Activated T-helper 2 cell treated with anti-CD3 and anti-CD28 coated beads, Interferon-gamma antibody, Interleukin-2, Interleukin-4, amounts not matched to agents 10 μg/mL and 5 μg/mL and 100 μg/mL, durations not matched to agents 14 hours and 24 hours and 36 hours (primary cell): ENCODE measurements around the gene RAPGEF5. TPM values are rescaled to one million over a fixed set of nuclear protein-coding genes. Genes with fewer than 3 reads are reported as not detected.

ENCODE experiments used
- DNase-seq: peaks from one replicate; pipeline ENCODE4 v3.0.0; 2021; ENCODE audit warnings: low spot score
- H3K27ac Mint-ChIP-seq: one replicate; pipeline ENCODE4 v1.8.0; 2021; ENCODE audit warnings: mixed read lengths
- H3K27me3 Mint-ChIP-seq: one replicate; pipeline ENCODE4 v1.8.0; 2021; ENCODE audit warnings: low read depth, mixed read lengths
- H3K36me3 Mint-ChIP-seq: one replicate; pipeline ENCODE4 v1.8.0; 2021; ENCODE audit warnings: low read depth, mixed read lengths
- H3K4me1 Mint-ChIP-seq: one replicate; pipeline ENCODE4 v1.8.0; 2021; ENCODE audit warnings: low read depth, mixed read lengths
- H3K4me3 Mint-ChIP-seq: one replicate; pipeline ENCODE4 v1.8.0; 2021; ENCODE audit warnings: low read depth, mild to moderate bottlenecking, moderate library complexity, mixed read lengths
- H3K9me3 Mint-ChIP-seq: one replicate; pipeline ENCODE4 v1.8.0; 2021; ENCODE audit warnings: mixed read lengths
- intact Hi-C: fragments of 100-400 bp; cut with micrococcal nuclease; formaldehyde crosslinking; loops from one replicate; pipeline ENCODE4 v1.15.1; 2023
- total RNA-seq: library from RNA; stranded (reverse); gene quantifications from 2 replicates; pipeline ENCODE4 v1.2.3, GENCODE V29; 2022

Gene RAPGEF5
- total RNA-seq, 1 donor from 2014 or later, result 0.82 TPM

DNA sequence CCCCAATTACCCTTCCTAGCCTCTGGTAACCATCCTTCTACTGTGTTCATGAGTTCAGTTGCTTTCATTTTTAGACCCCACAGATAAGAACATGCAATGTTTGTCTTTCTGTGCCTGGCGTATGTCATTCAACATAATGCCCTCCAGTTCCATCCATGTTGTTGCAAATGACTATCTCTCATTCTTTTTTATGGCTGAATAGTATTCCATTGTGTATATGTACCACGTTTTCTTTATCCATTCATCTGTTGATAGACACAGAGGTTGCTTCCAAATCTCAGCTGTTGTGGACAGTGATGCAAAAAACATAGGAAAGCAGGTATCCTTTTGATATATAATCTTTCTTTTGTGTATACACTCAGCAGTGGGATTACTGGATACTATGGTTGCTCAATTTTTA lies 51.2 kb downstream of the RAPGEF5 start:
- H3K4me3 Mint-ChIP-seq, result no peak overlapping the region
- intact Hi-C loops, result no loop called here
- H3K27me3 Mint-ChIP-seq, result peaks cover 8% of the 10 kb centered on the region
- no peaks in the 10 kb centered on the region for H3K36me3 Mint-ChIP-seq
- H3K9me3 Mint-ChIP-seq, result no peaks in the 10 kb centered on the region
- H3K27ac Mint-ChIP-seq, result no peak overlapping the region
- no peaks in the 10 kb centered on the region for H3K4me1 Mint-ChIP-seq
- DNase-seq, result no peak

DNA sequence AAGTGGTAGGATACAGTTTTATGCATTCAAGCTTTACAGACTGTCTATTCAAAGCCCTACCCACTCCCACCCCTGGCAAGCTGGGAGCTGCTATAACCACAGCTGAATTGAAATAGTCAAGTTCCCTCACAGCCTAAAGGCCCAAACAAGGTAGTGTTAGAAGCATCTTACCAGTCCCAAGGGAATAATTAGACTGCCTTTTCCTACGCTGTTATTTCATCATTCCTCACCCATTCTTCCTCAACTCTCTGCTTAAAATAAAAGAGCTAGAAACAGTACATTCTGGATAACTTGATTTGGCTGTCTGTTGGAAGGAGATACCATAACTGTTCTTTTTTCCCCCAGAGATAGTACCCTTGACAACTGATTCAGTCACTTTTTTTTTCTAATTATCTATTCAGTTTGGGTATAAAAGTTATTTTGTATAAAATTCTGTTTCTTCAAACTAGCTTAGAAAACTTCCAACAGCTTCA lies 54.0 kb downstream of the RAPGEF5 start:
- no peaks in the 10 kb centered on the region for H3K9me3 Mint-ChIP-seq
- H3K4me1 Mint-ChIP-seq, result no peaks in the 10 kb centered on the region
- H3K36me3 Mint-ChIP-seq, result no peaks in the 10 kb centered on the region
- H3K27ac Mint-ChIP-seq, result no peak overlapping the region
- H3K4me3 Mint-ChIP-seq, result no peak overlapping the region
- H3K27me3 Mint-ChIP-seq, result peaks cover 17% of the 10 kb centered on the region
- intact Hi-C loops, result no loop called here
- DNase-seq, result no peak

DNA sequence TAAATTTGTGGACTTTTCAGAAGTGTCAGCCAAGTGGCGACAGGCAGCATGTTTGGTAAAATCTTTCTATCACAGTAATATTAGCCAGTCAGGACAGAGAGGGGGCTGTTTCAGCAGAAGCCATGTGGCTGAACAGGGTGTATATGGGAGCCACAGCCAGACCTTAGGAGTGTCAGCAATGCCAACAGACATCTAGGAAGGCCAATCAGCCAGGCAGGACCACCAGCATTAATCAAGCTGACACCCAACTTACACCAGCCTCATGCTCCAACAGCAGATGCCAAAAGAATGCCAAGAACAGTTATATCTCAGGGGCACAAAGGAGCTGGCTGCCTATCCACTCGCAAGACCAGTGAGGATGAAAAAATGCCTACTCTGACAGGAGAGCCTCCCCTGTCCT lies 54.8 kb downstream of the RAPGEF5 start:
- Mint-ChIP-seq H3K27me3 (peaks cover 20% of the 10 kb centered on the region), H3K4me1 (no peaks in the 10 kb centered on the region), H3K36me3 (no peaks in the 10 kb centered on the region), H3K9me3 (no peaks in the 10 kb centered on the region), H3K27ac (no peak overlapping the region), H3K4me3 (no peak overlapping the region)
- intact Hi-C loops, result no loop called here
- no peak for DNase-seq

DNA sequence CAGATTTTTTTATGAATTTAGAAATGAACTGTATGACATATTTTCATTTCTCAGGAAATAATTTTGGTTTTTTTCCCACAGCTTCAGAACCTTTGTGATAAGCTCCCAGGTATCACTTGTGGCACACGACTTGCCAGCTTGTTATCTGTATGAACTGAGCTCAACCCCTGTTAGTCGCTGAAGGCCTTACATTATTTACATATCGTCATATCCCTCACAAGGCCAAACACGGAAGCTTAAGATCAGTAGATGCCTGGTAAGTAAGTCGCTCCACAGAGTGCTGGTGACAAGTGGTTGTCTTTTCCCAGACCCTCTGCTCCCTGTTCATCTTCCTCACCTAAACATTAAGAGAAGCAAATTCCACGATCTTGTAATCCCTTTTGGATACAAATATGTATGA lies 55.2 kb downstream of the RAPGEF5 start:
- Mint-ChIP-seq H3K9me3 (no peaks in the 10 kb centered on the region), H3K27me3 (peaks cover 20% of the 10 kb centered on the region), H3K4me3 (no peak overlapping the region), H3K36me3 (no peaks in the 10 kb centered on the region), H3K27ac (no peak overlapping the region), H3K4me1 (no peaks in the 10 kb centered on the region)
- intact Hi-C loops, result no loop called here
- DNase-seq, result no peak

DNA sequence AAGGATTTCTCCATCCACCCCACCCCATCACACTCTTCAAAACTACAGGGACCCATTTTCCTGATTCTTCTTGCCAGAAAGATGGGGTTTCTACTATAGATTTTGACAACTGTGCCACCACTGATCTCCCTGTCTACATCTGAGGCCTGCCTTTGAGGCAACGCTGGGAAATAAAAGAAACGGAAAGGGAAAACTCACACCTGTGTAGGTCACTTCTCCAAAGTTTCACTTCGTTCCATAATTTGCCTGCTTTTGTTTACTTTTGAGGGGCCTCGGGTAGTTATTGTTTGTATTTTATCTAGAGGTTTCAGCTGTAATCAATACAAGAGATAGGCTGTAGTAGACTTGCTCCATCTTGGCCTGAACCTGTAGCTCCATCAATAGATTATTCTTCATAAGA lies 56.1 kb downstream of the RAPGEF5 start:
- H3K27me3 Mint-ChIP-seq, result peaks cover 21% of the 10 kb centered on the region
- H3K36me3 Mint-ChIP-seq, result no peaks in the 10 kb centered on the region
- no peak overlapping the region for H3K27ac Mint-ChIP-seq
- no peak for DNase-seq
- no peaks in the 10 kb centered on the region for H3K4me1 Mint-ChIP-seq
- intact Hi-C loops, result no loop called here
- H3K9me3 Mint-ChIP-seq, result no peaks in the 10 kb centered on the region
- H3K4me3 Mint-ChIP-seq, result no peak overlapping the region

DNA sequence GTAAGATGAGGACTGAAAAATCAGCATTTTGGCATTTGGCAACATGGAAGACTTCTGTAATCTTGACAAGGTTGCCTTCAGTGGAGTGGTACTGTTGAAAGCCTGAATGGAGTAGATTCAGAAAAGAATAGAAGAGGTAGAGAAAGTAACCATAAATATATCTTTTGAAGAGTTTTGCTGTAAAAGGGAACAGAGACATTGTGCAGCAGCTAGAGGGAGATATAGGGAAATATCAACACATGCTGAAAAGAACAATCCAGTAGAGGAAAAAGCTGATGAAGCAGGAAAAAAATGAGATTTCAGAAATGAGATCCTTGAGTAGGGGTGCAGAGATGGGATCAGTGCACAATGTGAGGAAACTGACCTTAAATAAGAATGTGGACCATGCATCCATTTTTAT lies 60.0 kb downstream of the RAPGEF5 start:
- Mint-ChIP-seq H3K36me3 (no peaks in the 10 kb centered on the region), H3K9me3 (no peaks in the 10 kb centered on the region), H3K27me3 (peaks cover 42% of the 10 kb centered on the region), H3K27ac (no peak overlapping the region), H3K4me1 (peaks cover 15% of the 10 kb centered on the region), H3K4me3 (no peak overlapping the region)
- no peak for DNase-seq
- intact Hi-C loops, result no loop called here

DNA sequence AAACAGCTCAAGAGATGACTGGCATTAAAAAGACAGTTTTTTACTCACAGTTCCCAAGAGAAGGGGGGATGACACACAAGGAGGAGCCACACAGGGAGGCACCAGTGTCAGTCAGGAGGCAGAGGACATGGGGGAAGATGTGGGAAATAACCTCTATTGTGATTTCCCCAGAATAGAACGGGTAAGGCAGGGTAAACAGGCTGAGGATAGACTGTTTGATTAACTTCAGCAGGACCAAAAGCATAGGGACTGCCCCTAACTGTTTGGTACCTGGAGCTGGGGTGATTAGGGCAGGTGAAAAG lies 60.7 kb downstream of the RAPGEF5 start:
- Mint-ChIP-seq H3K4me1 (peaks cover 15% of the 10 kb centered on the region), H3K27me3 (peaks cover 47% of the 10 kb centered on the region), H3K36me3 (no peaks in the 10 kb centered on the region), H3K9me3 (no peaks in the 10 kb centered on the region), H3K4me3 (no peak overlapping the region), H3K27ac (no peak overlapping the region)
- no peak for DNase-seq
- intact Hi-C loops, result no loop called here

DNA sequence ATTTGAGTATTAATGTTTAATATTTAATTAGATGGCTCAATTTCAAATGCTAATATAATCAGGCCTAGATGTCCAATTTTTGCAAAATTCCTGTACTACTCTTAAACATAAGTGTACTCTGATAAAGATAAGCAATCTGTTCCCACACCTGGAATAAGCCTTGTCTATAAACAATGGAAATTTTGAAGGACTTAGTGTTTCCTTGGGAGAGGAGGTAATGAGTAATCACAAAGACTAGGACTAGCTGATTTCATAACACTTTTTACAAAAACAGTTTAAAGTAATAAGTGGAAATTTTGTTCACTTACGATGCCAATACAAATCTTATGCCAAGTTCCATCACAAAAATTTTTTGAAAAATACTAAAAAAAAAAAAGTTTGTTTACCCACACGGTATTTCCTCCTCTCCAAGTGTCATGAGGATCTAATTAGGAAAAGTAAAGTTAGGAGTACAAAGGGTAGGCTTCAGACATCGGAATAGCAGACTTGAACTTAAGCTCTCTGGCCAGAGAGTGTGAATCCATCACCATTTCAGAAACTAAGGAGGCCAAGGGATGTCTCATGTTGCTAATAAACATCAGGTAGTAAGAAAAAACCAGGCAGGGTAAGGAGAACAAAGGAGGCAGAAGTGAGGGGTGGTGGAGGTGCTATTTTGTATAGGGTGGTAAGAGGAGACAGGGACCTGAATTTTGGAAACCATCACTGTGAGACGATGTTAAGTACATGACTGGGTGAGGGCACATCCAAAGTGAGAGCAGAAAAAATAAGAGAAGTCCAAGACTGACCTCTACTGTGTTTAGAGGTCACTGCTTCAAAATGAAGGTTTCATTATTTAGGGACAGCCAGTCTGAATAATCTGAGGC lies 61.3 kb downstream of the RAPGEF5 start:
- no peak for DNase-seq
- Mint-ChIP-seq H3K4me1 (peaks cover 15% of the 10 kb centered on the region), H3K27me3 (peaks cover 48% of the 10 kb centered on the region), H3K9me3 (no peaks in the 10 kb centered on the region), H3K4me3 (no peak overlapping the region), H3K27ac (no peak overlapping the region), H3K36me3 (no peaks in the 10 kb centered on the region)
- intact Hi-C loops, result no loop called here

DNA sequence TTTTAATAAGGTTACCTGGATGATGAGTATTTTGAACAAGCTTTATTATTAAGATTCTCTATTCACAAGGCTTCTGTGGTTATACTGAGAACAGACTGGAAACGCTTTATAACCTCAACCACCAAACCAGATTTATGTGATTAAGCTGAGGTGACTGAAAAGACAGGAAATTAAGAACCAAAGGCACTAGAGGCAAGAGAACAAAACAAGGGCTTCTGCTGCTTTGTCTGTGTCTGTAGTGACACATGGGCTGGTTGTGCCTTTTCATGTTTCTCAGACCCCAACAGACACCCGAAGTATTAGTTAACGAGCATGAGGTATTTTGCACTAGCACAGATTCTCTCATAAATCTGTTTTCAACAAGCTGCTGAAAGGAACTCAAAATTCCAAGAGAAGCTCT lies 64.4 kb downstream of the RAPGEF5 start:
- no peak for DNase-seq

DNA sequence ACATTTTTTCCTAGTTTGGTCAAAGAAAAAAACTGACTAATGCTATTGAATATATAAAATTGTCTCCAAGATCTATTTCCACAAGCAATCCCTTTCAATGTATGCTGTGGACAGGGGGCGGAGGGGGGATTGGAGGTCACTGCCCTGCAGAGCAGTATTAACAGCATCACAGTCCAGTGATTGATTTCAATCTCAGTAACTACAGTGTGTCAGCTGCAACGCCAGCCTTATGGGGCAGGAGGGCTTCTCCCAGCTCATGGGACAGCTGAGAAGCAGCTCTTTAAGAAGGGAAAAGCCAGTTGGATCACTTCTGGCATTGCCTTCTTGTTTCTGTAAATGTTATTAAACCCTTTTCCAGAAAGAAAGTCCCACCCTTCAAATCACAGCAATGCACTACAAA lies 65.0 kb downstream of the RAPGEF5 start:
- peaks cover 52% of the 10 kb centered on the region for H3K27me3 Mint-ChIP-seq

More for the DNA sequence above, 64.4 kb downstream of the RAPGEF5 start:
- H3K27ac Mint-ChIP-seq, result no peak overlapping the region
- no peaks in the 10 kb centered on the region for H3K36me3 Mint-ChIP-seq
- no peak overlapping the region for H3K4me3 Mint-ChIP-seq
- peaks cover 19% of the 10 kb centered on the region for H3K4me1 Mint-ChIP-seq
- H3K27me3 Mint-ChIP-seq, result peaks cover 55% of the 10 kb centered on the region
- intact Hi-C loops, result loop anchor here (5.0 kb wide), 1 partner anchor 180 kb away; no protein-coding TSS in a partner anchor
- no peaks in the 10 kb centered on the region for H3K9me3 Mint-ChIP-seq

DNA sequence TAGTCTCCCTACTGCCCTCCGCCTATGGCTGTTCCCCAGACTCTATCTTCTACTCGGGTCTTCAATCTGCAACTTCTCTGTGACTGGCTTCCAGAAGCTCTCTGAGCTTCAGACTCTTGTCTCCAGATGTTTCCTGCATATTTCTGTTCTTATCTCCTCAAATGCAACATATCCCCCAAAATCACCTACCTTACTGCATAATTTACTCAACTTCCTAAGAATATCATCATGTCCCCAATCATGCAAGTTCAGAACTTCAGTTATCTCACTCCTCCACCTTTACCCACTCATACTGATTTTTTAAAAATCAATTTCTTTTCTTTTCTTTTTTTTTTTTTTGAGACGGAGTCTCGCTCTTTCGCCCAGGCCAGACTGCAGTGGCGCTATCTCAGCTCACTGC lies 68.8 kb downstream of the RAPGEF5 start:
- Mint-ChIP-seq H3K9me3 (no peaks in the 10 kb centered on the region), H3K36me3 (no peaks in the 10 kb centered on the region), H3K4me3 (no peak overlapping the region), H3K27ac (no peak overlapping the region), H3K27me3 (peaks cover 43% of the 10 kb centered on the region), H3K4me1 (peaks cover 13% of the 10 kb centered on the region)
- intact Hi-C loops, result no loop called here
- DNase-seq, result no peak

More for the DNA sequence above, 65.0 kb downstream of the RAPGEF5 start:
- no peak overlapping the region for H3K27ac Mint-ChIP-seq
- peaks cover 19% of the 10 kb centered on the region for H3K4me1 Mint-ChIP-seq
- intact Hi-C loops, result loop anchor here (5.0 kb wide), 1 partner anchor 180 kb away; no protein-coding TSS in a partner anchor
- no peaks in the 10 kb centered on the region for H3K9me3 Mint-ChIP-seq
- H3K36me3 Mint-ChIP-seq, result no peaks in the 10 kb centered on the region
- DNase-seq, result no peak
- H3K4me3 Mint-ChIP-seq, result no peak overlapping the region

DNA sequence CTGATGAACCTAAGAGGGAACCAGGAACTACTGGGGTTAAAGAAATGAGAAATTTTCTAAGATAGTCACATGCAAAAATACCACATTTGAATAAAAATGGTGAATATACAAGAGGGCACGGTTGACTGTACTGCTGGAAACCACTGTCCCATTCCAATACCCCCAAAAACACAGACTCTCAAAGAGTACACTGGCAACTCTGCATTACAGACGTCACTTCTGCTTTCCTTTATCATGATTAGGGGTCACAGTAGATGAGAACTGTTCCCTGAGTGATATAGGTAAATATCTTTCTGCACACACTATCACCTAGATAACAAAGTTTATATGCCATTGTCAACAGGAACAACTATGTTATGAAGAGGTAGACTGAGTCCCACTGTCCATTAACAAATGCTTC lies 69.5 kb downstream of the RAPGEF5 start:
- Mint-ChIP-seq H3K4me1 (peaks cover 5% of the 10 kb centered on the region), H3K27me3 (peaks cover 39% of the 10 kb centered on the region), H3K36me3 (no peaks in the 10 kb centered on the region), H3K27ac (no peak overlapping the region), H3K4me3 (no peak overlapping the region), H3K9me3 (no peaks in the 10 kb centered on the region)
- no peak for DNase-seq
- intact Hi-C loops, result no loop called here

DNA sequence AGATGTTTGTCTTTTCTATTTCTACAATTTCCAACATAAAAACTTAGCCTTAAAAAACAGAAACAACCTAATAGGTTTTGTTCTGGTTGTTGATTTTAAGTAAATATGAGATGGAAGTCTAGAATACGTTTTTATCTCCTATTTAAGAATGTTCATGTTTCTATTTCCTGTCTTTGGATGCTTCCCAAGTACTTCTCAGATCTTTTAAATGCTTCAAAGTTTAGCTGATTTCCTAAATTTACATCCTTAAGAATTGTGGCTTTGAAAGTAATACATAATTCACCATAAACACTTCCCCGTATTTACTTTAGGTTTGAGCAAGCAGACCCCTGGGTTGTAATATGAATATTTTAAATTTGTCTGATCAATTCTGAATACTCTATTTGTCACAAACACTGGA lies 70.5 kb downstream of the RAPGEF5 start:
- DNase-seq, result no peak
- no peaks in the 10 kb centered on the region for H3K36me3 Mint-ChIP-seq
- no peak overlapping the region for H3K4me3 Mint-ChIP-seq
- intact Hi-C loops, result no loop called here
- H3K27ac Mint-ChIP-seq, result no peak overlapping the region
- H3K4me1 Mint-ChIP-seq, result peaks cover 4% of the 10 kb centered on the region
- H3K9me3 Mint-ChIP-seq, result no peaks in the 10 kb centered on the region
- peaks cover 40% of the 10 kb centered on the region for H3K27me3 Mint-ChIP-seq
